ENCODE data around the gene SCRN1.

SCRN1 gene

DNA sequence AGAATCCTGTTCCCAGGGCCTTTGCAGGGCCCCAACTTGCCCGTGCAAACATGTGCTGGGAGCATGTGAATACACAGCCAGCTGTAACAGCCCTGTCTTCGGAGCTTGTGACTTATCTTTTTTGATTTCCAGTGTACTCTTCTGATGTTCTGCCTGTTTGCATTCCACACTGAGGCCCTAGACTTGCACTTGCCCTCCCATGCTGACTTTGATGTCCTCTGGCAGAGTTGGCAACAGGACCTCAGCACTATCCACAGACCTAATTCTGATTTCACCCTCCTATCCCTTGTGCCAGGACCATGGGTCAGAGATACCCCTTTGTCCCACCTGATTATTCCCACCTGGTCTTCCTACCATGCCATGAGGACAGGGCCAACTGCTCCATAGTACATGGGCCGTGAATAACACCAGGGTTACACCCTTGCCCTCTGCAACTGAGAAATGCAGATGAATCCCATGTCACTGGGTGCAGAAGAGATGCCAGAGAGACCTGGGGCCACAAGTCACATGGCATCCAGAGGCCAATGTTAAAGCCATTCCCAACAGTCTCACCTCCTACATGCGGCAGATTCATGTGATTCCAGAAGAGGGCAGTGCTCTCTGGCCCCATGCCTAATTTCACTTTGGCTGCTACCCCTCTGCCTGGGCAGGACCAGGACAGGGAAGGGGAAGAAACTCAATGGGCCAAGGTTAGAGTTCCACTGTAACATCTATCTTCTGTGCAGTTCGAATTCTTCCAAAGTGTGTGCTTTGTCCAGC lies 43.0 kb downstream of the SCRN1 start:
- no peaks in the 10 kb centered on the region for H3K9me3 Mint-ChIP-seq
- no peaks in the 10 kb centered on the region for H3K36me3 Mint-ChIP-seq (ENCODE audit: low read depth)
- no peak overlapping the region for H3K27ac Mint-ChIP-seq
- no peak overlapping the region for H3K4me3 Mint-ChIP-seq
- ATAC-seq (no peak), DNase-seq (no peak)
- no peaks in the 10 kb centered on the region for H3K27me3 Mint-ChIP-seq
- H3K4me1 Mint-ChIP-seq = no peaks in the 10 kb centered on the region

GRCh38 chr7:29945259-29945809 lies 44.3 kb downstream of the SCRN1 start:
- Mint-ChIP-seq H3K27ac (no peak overlapping the region), H3K4me1 (no peaks in the 10 kb centered on the region), H3K9me3 (no peaks in the 10 kb centered on the region), H3K36me3 (ENCODE audit: low read depth) (no peaks in the 10 kb centered on the region), H3K4me3 (no peak overlapping the region), H3K27me3 (no peaks in the 10 kb centered on the region)
- ATAC-seq (no peak), DNase-seq (no peak)

DNA sequence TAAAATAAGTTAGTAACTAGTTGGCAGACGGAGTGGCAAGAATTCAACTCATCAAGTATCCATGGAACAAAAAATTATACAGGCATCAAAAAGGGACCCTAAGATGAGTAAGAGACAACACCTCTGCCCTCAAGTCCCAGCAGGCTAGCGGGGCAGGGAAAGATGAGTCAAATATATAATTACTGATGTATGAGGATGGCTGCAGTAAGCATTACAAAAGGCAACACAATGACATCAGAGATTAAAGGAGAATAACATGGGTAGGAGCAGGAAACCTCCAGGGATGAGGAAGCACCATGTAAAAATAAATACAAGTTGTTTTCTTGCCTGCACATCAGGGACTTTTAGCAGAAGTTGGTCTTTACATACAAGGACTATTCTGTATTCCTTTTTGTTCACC lies 49.4 kb downstream of the SCRN1 start:
- DNase-seq = no peak
- H3K27me3 Mint-ChIP-seq = no peaks in the 10 kb centered on the region
- no peak overlapping the region for H3K27ac Mint-ChIP-seq
- ATAC-seq = no peak
- peaks cover 3% of the 10 kb centered on the region for H3K9me3 Mint-ChIP-seq
- no peak overlapping the region for H3K4me3 Mint-ChIP-seq
- no peaks in the 10 kb centered on the region for H3K4me1 Mint-ChIP-seq
- H3K36me3 Mint-ChIP-seq (ENCODE audit: low read depth) = no peaks in the 10 kb centered on the region

DNA sequence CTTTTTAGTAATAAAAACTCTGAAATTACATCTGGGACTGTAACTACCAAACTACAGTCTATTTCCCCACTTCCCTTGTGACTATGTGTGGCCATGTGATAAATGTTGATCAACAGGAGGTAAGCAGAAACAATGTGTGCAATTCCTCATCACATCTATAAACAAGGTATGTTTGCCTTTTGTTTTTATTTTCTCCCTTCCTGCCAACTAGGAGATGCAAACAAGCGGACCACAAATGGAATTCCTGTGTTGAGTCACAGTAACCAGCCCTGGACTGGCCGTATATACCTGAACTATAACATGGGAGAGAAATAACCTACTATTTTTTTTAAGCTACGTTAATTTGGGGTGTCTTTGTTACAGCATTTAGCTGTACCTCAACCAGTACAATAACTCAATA lies 52.5 kb downstream of the SCRN1 start:
- no peak overlapping the region for H3K4me3 Mint-ChIP-seq

DNA sequence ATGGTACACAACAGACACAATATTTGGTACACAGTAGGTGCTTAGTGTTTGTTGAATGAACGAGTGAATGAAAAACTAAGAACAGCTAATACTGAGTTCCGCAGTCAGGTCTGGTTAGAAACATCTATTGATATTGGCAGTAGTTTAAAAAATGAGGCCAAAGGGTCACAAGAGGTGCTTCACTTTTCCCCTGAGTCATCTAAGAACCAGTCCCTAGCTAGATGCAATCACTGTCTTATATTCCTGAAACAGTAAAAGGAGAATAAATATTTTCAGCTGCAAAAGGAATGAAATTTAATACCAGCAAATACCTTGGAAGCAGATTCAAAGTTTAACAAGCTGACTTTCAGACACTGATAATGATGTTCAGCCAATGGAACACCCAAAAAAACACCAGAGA lies 54.5 kb downstream of the SCRN1 start:
- Mint-ChIP-seq H3K4me1 (no peaks in the 10 kb centered on the region), H3K4me3 (no peak overlapping the region), H3K27me3 (no peaks in the 10 kb centered on the region), H3K27ac (no peak overlapping the region), H3K9me3 (peaks cover 3% of the 10 kb centered on the region), H3K36me3 (ENCODE audit: low read depth) (no peaks in the 10 kb centered on the region)
- ATAC-seq (no peak), DNase-seq (no peak)

More for the DNA sequence above, 52.5 kb downstream of the SCRN1 start:
- no peaks in the 10 kb centered on the region for H3K27me3 Mint-ChIP-seq
- H3K27ac Mint-ChIP-seq = no peak overlapping the region
- H3K4me1 Mint-ChIP-seq = no peaks in the 10 kb centered on the region
- peaks cover 3% of the 10 kb centered on the region for H3K9me3 Mint-ChIP-seq
- no peaks in the 10 kb centered on the region for H3K36me3 Mint-ChIP-seq (ENCODE audit: low read depth)
- no peak for DNase-seq
- no peak for ATAC-seq

DNA sequence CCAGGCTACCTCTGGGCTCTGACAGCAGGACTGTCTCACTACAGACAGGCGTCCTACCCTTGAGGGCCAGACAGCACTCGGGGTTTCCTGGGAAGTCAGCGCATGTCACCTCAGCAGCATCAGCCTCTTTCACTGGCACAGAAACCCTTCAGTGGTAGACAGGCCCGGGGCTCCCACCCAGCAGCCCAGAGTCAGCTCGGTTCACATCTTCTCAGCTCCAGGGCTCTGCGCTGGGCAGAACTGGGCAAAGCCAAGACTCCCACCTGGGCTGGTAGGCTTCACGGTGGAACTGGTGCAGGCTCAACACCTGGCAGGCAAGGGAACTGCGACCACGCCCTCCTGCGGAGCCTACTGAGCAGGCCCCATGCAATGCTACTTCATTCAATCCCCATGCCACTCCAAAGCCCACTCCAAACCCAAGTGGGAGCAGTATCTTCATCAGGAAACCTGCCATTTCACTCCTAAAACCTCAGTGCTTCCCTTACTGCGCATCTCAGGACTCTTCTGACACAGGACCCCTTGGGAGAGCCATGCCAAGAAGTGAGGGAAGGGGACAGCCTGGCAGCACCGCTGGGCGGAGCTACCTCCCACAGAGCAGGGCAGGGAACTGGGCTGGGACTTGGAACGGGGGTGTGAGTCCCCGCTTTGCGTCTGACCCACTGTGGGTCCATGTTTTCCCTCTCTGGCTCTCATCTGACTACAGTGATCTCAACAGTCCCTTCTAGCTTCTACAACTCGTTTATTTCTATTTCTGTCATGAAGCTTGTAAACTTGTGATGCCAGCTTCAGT lies 60.4 kb downstream of the SCRN1 start:
- no peak for ATAC-seq
- H3K9me3 Mint-ChIP-seq = no peaks in the 10 kb centered on the region
- no peaks in the 10 kb centered on the region for H3K36me3 Mint-ChIP-seq (ENCODE audit: low read depth)
- peaks cover 6% of the 10 kb centered on the region for H3K4me1 Mint-ChIP-seq
- no peaks in the 10 kb centered on the region for H3K27me3 Mint-ChIP-seq
- no peak for DNase-seq
- H3K27ac Mint-ChIP-seq = no peak overlapping the region
- H3K4me3 Mint-ChIP-seq = no peak overlapping the region

DNA sequence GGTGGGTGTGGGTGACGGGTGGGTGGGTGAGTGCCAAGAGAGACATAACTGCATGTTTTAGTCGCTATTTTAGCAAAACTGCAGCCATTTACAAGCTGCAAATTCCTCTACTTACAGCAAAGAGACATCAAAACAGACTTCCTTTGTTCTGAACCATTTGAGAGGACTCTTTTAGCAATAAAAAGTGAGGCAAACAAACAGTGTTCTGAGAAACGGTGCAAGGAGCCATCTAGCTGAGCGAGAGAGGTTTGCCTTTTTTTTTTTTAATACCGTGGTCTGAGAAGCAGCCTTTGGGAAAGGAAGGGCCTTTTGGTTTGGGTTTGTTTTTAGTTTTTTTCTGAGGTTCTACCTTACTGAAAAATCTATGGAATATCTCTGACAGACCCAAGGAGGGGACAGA lies 62.9 kb downstream of the SCRN1 start:
- no peaks in the 10 kb centered on the region for H3K36me3 Mint-ChIP-seq (ENCODE audit: low read depth)
- H3K27ac Mint-ChIP-seq = no peak overlapping the region
- no peak for ATAC-seq

GRCh38 chr7:29926216-29926615 lies 63.4 kb downstream of the SCRN1 start:
- Mint-ChIP-seq H3K36me3 (ENCODE audit: low read depth) (no peaks in the 10 kb centered on the region), H3K4me1 (peaks cover 6% of the 10 kb centered on the region), H3K27ac (no peak overlapping the region), H3K27me3 (no peaks in the 10 kb centered on the region), H3K4me3 (no peak overlapping the region), H3K9me3 (no peaks in the 10 kb centered on the region)
- no peak for DNase-seq
- ATAC-seq = no peak

More for the DNA sequence above, 62.9 kb downstream of the SCRN1 start:
- Mint-ChIP-seq H3K9me3 (no peaks in the 10 kb centered on the region), H3K4me1 (peaks cover 6% of the 10 kb centered on the region), H3K4me3 (no peak overlapping the region), H3K27me3 (no peaks in the 10 kb centered on the region)
- no peak for DNase-seq

DNA sequence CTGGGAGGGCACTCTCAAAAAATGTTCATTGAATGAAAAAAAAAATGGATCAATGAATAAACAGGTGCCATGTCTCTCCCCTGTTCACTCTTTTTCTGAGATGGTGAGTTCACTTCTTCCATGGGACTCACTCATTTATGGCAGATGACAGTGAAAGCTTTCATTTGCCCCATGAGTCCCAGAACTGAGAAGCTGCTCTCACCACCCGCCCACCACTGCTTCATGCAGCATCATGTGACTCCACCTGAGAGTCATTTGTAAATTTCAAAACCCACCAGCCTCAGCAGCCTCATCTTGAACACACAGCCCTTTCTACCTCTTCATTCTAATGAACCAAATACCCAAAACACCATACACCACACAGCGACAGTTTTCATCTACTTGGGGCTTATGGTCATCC lies 64.9 kb downstream of the SCRN1 start:
- Mint-ChIP-seq H3K27ac (no peak overlapping the region), H3K27me3 (no peaks in the 10 kb centered on the region), H3K4me1 (peaks cover 6% of the 10 kb centered on the region), H3K36me3 (ENCODE audit: low read depth) (no peaks in the 10 kb centered on the region), H3K9me3 (no peaks in the 10 kb centered on the region), H3K4me3 (no peak overlapping the region)
- ATAC-seq (no peak), DNase-seq (no peak)

DNA sequence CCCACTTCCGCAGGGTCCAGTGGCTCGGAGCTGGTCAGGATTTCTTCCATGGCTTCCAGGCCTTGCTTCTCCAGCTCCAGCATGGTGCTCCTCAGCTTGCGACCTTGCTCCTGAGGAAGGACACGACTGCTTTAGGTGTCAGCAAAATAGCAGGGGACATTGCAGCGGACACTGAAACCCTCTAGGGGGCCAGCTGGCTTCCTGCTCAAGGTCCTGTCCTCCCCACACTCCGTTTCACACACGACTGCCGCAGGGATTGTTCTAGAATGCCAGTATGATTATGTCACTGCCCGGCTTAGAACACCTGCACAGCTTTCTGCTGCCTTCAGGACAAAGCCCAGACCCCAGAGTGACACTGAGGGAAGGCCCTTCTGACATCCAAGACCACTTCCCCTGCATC lies 65.6 kb downstream of the SCRN1 start:
- no peak overlapping the region for H3K27ac Mint-ChIP-seq
- peaks cover 6% of the 10 kb centered on the region for H3K4me1 Mint-ChIP-seq
- ATAC-seq = no peak
- no peak overlapping the region for H3K4me3 Mint-ChIP-seq
- no peaks in the 10 kb centered on the region for H3K36me3 Mint-ChIP-seq (ENCODE audit: low read depth)
- no peaks in the 10 kb centered on the region for H3K9me3 Mint-ChIP-seq
- no peaks in the 10 kb centered on the region for H3K27me3 Mint-ChIP-seq
- no peak for DNase-seq

GRCh38 chr7:29922921-29923700 lies 66.5 kb downstream of the SCRN1 start:
- Mint-ChIP-seq H3K27me3 (no peaks in the 10 kb centered on the region), H3K4me1 (peaks cover 6% of the 10 kb centered on the region), H3K27ac (no peak overlapping the region), H3K9me3 (no peaks in the 10 kb centered on the region), H3K36me3 (ENCODE audit: low read depth) (no peaks in the 10 kb centered on the region), H3K4me3 (no peak overlapping the region)
- no peak for DNase-seq
- ATAC-seq = no peak

GRCh38 chr7:29921404-29922010 lies 68.1 kb downstream of the SCRN1 start:
- H3K9me3 Mint-ChIP-seq = no peaks in the 10 kb centered on the region
- H3K4me3 Mint-ChIP-seq = no peak overlapping the region

DNA sequence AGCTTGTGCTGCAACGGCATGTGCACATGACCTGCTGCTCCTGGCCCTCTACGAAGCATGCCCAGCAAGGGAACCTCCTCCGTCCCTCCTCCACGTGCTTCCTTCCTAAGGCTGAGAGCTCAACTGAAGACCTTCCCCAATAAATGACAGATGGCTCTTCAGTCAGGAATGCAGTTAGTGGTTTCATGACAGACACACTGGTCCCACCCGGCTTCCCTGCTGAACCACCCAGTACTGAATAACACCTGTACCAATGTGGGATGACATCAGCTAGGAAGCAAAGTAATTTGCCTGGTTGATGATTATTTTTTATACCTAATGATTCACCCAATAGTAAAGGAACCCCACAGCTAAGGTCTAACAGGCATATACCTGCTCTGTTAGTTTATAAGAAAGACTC lies 69.1 kb downstream of the SCRN1 start:
- no peak overlapping the region for H3K27ac Mint-ChIP-seq
- H3K9me3 Mint-ChIP-seq = no peaks in the 10 kb centered on the region
- DNase-seq (no peak), ATAC-seq (no peak)
- no peaks in the 10 kb centered on the region for H3K27me3 Mint-ChIP-seq
- H3K4me3 Mint-ChIP-seq = no peak overlapping the region
- H3K36me3 Mint-ChIP-seq (ENCODE audit: low read depth) = no peaks in the 10 kb centered on the region
- H3K4me1 Mint-ChIP-seq = peaks cover 6% of the 10 kb centered on the region

More at GRCh38 chr7:29921404-29922010, 68.1 kb downstream of the SCRN1 start:
- ATAC-seq (peak; percentile 83), DNase-seq (peak; percentile 29)
- Mint-ChIP-seq H3K27me3 (no peaks in the 10 kb centered on the region), H3K4me1 (peaks cover 6% of the 10 kb centered on the region), H3K36me3 (ENCODE audit: low read depth) (no peaks in the 10 kb centered on the region), H3K27ac (no peak overlapping the region)

DNA sequence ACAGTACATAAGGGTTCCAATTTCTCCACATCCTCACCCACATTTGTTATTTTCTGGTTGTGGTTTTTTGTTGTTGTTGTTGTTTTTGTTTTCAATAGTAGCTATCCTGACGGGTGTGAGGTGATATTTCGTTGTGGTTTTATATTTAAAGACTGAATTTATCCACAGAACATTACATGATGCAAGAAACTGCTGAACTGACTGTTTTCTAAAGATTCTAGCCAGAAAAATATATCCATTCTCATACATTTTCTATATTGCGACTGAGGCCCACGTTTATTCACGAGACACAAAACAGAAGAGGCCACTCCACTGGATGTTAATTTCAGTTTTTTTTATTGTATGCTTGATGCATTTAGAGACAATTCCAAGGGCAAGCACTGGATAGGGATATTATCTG lies 69.8 kb downstream of the SCRN1 start:
- ATAC-seq (no peak), DNase-seq (no peak)
- no peaks in the 10 kb centered on the region for H3K36me3 Mint-ChIP-seq (ENCODE audit: low read depth)
- no peak overlapping the region for H3K27ac Mint-ChIP-seq
- H3K4me1 Mint-ChIP-seq = peaks cover 4% of the 10 kb centered on the region
- H3K4me3 Mint-ChIP-seq = no peak overlapping the region
- H3K27me3 Mint-ChIP-seq = no peaks in the 10 kb centered on the region
- no peaks in the 10 kb centered on the region for H3K9me3 Mint-ChIP-seq

All from activated naive CD8-positive, alpha-beta T cell treated with anti-CD3 and anti-CD28 coated beads, Interleukin-2, amount 50 U/mL, for 24 hours (primary cell).